Measurements from ENCODE around the gene ANTXR2. TPM values are rescaled to one million over a fixed set of nuclear protein-coding genes. Genes with fewer than 3 reads are reported as not detected.

Gene ANTXR2
- total RNA-seq, 2 experiments from 2014 or later: not detected

- no TSS peak for BruUV-seq (replicated peaks)
- CTCF ChIA-PET (ENCODE audit: unreplicated experiment): no interaction called here
- Histone ChIP-seq H2AFZ (ENCODE audit: low read length) (no peak overlapping the region), H3K4me3 (ENCODE audit: low read depth, low read length, poor library complexity, severe bottlenecking) (no peak overlapping the region), H4K20me1 (ENCODE audit: insufficient read depth, low read length) (no peaks in the 10 kb centered on the region), H3K27ac (ENCODE audit: low read depth, low read length, poor library complexity, severe bottlenecking) (no peak overlapping the region), H3K4me2 (ENCODE audit: low read length) (no peak overlapping the region), H3K36me3 (ENCODE audit: insufficient read depth, low read length) (no peaks in the 10 kb centered on the region), H3K4me1 (ENCODE audit: insufficient read depth, low read length, poor library complexity, severe bottlenecking) (no peaks in the 10 kb centered on the region), H3K9me3 (ENCODE audit: low read length) (no peaks in the 10 kb centered on the region), H3K79me2 (ENCODE audit: insufficient read depth, low read depth, low read length) (no peaks in the 10 kb centered on the region), H3K9me2 (ENCODE audit: insufficient read depth, low read length) (no peaks in the 10 kb centered on the region)
- POLR2A ChIA-PET: interaction anchor here (1.4 kb wide), 1 partner anchor 10 kb away, joined by 3 read pairs; no protein-coding TSS in a partner anchor
- intact Hi-C loops (cut with micrococcal nuclease; ENCODE audit: unreplicated experiment): no loop called here
- DNase-seq (ENCODE audit: low spot score): no peak
- no peak for TF ChIP-seq EZH2phosphoT487 (IDR thresholded peaks at IDR 0.05; ENCODE audit: borderline replicate concordance, low read depth, low read length)
- TF ChIP-seq, protein P1, sequence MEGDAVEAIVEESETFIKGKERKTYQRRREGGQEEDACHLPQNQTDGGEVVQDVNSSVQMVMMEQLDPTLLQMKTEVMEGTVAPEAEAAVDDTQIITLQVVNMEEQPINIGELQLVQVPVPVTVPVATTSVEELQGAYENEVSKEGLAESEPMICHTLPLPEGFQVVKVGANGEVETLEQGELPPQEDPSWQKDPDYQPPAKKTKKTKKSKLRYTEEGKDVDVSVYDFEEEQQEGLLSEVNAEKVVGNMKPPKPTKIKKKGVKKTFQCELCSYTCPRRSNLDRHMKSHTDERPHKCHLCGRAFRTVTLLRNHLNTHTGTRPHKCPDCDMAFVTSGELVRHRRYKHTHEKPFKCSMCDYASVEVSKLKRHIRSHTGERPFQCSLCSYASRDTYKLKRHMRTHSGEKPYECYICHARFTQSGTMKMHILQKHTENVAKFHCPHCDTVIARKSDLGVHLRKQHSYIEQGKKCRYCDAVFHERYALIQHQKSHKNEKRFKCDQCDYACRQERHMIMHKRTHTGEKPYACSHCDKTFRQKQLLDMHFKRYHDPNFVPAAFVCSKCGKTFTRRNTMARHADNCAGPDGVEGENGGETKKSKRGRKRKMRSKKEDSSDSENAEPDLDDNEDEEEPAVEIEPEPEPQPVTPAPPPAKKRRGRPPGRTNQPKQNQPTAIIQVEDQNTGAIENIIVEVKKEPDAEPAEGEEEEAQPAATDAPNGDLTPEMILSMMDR (conservative IDR thresholded peaks at IDR 0.05; ENCODE audit: low read length): no peak
Measured at GRCh38 chr4:80036949-80037685, 35.9 kb downstream of the ANTXR2 start.

DNA sequence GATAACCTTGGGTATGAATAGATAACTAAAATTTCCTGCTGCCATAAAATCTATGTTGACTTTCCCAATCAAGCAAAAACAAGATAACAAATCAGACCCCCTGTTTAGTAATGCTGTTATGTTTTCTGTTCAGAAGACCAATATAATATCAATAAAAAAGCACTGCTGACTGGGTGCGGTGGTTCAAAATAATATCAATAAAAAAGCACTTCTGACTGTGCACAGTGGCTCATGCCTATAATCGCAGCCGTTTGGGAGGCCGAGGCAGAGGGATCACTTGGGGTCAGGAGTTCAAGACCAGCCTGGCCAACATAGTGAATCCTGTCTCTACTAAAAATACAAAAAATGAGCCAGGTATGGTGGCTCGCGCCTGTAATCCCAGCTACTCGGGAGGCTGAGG lies 36.7 kb downstream of the ANTXR2 start:
- ChIA-PET CTCF (ENCODE audit: unreplicated experiment) (no interaction called here), POLR2A (no interaction called here)
- no peaks in the 10 kb centered on the region for H3K9me2 ChIP-seq (ENCODE audit: insufficient read depth, low read length)
- H3K4me1 ChIP-seq (ENCODE audit: insufficient read depth, low read length, poor library complexity, severe bottlenecking): no peaks in the 10 kb centered on the region
- H3K4me2 ChIP-seq (ENCODE audit: low read length): no peak overlapping the region
- no peaks in the 10 kb centered on the region for H3K9me3 ChIP-seq (ENCODE audit: low read length)
- no peak for DNase-seq (ENCODE audit: low spot score)
- H3K36me3 ChIP-seq (ENCODE audit: insufficient read depth, low read length): no peaks in the 10 kb centered on the region
- no peak for TF ChIP-seq EZH2phosphoT487 (IDR thresholded peaks at IDR 0.05; ENCODE audit: borderline replicate concordance, low read depth, low read length)
- TF ChIP-seq, protein P1 (conservative IDR thresholded peaks at IDR 0.05; ENCODE audit: low read length): no peak
- H2AFZ ChIP-seq (ENCODE audit: low read length): no peak overlapping the region
- H4K20me1 ChIP-seq (ENCODE audit: insufficient read depth, low read length): no peaks in the 10 kb centered on the region
- no peak overlapping the region for H3K27ac ChIP-seq (ENCODE audit: low read depth, low read length, poor library complexity, severe bottlenecking)
- H3K4me3 ChIP-seq (ENCODE audit: low read depth, low read length, poor library complexity, severe bottlenecking): no peak overlapping the region
- no TSS peak for BruUV-seq (replicated peaks)
- intact Hi-C loops (cut with micrococcal nuclease; ENCODE audit: unreplicated experiment): no loop called here
- H3K79me2 ChIP-seq (ENCODE audit: insufficient read depth, low read depth, low read length): no peaks in the 10 kb centered on the region

GRCh38 chr4:80035336-80035735 lies 37.7 kb downstream of the ANTXR2 start:
- H3K36me3 ChIP-seq (ENCODE audit: insufficient read depth, low read length): no peaks in the 10 kb centered on the region
- H3K9me2 ChIP-seq (ENCODE audit: insufficient read depth, low read length): no peaks in the 10 kb centered on the region
- no peak overlapping the region for H3K4me3 ChIP-seq (ENCODE audit: low read depth, low read length, poor library complexity, severe bottlenecking)
- H3K79me2 ChIP-seq (ENCODE audit: insufficient read depth, low read depth, low read length): no peaks in the 10 kb centered on the region
- no peak overlapping the region for H3K4me2 ChIP-seq (ENCODE audit: low read length)
- no peaks in the 10 kb centered on the region for H3K9me3 ChIP-seq (ENCODE audit: low read length)
- CTCF ChIA-PET (ENCODE audit: unreplicated experiment): no interaction called here
- POLR2A ChIA-PET: interaction anchor here (0.7 to 1.4 kb wide), 2 partner anchors 11 to 45 kb away, joined by 4 to 6 read pairs; no protein-coding TSS in a partner anchor
- no peak for DNase-seq (ENCODE audit: low spot score)
- H2AFZ ChIP-seq (ENCODE audit: low read length): no peak overlapping the region
- intact Hi-C loops (cut with micrococcal nuclease; ENCODE audit: unreplicated experiment): no loop called here
- no peak overlapping the region for H3K27ac ChIP-seq (ENCODE audit: low read depth, low read length, poor library complexity, severe bottlenecking)
- TF ChIP-seq, protein P1 (conservative IDR thresholded peaks at IDR 0.05; ENCODE audit: low read length): no peak
- TF ChIP-seq EZH2phosphoT487 (IDR thresholded peaks at IDR 0.05; ENCODE audit: borderline replicate concordance, low read depth, low read length): no peak
- no peaks in the 10 kb centered on the region for H4K20me1 ChIP-seq (ENCODE audit: insufficient read depth, low read length)
- H3K4me1 ChIP-seq (ENCODE audit: insufficient read depth, low read length, poor library complexity, severe bottlenecking): no peaks in the 10 kb centered on the region
- BruUV-seq (replicated peaks): no TSS peak
